ENCODE results near the gene OGN.

GRCh38 chr9:92439921-92440750, 35.8 kb upstream of the OGN start:
- TF ChIP-seq POLR2AphosphoS5 (IDR thresholded peaks at IDR 0.05; ENCODE audit: low read depth, low read length) (no peak), POLR2A (IDR thresholded peaks at IDR 0.05; ENCODE audit: low read depth, low read length) (no peak), TAF1 (IDR thresholded peaks at IDR 0.05; ENCODE audit: borderline replicate concordance, low read depth, low read length) (no peak)

Measured in GM12892 (cell line).